ENCODE results near the gene CNOT11. TPM values are rescaled to one million over a fixed set of nuclear protein-coding genes. Genes with fewer than 3 reads are reported as not detected.

The CNOT11 gene
- total RNA-seq, 1 donor from 2014 or later, result 47.1 TPM

GRCh38 chr2:101307950-101308431 is 55.3 kb downstream of the CNOT11 start:
- H3K27me3 Mint-ChIP-seq (ENCODE audit: unreplicated experiment), result no peaks in the 10 kb centered on the region
- no peak overlapping the region for H3K27ac Mint-ChIP-seq (ENCODE audit: unreplicated experiment)
- peak overlapping the region; percentile 93 for H3K4me3 Mint-ChIP-seq (ENCODE audit: unreplicated experiment)
- peak; percentile 25 for DNase-seq (ENCODE audit: low spot score)
- H3K9me3 Mint-ChIP-seq (ENCODE audit: unreplicated experiment), result no peaks in the 10 kb centered on the region
- H3K36me3 Mint-ChIP-seq (ENCODE audit: low read depth, unreplicated experiment), result peaks cover 5% of the 10 kb centered on the region
- no peak for TF ChIP-seq CTCF (IDR thresholded peaks at IDR 0.05; ENCODE audit: unreplicated experiment)
- peaks cover 31% of the 10 kb centered on the region for H3K4me1 Mint-ChIP-seq (ENCODE audit: unreplicated experiment)

- Mint-ChIP-seq H3K4me3 (ENCODE audit: unreplicated experiment) (peak within 1 kb of the TSS; percentile 93), H3K27ac (ENCODE audit: unreplicated experiment) (no peak within 1 kb of the TSS), H3K27me3 (ENCODE audit: unreplicated experiment) (no peaks in the 10 kb centered on the region), H3K9me3 (ENCODE audit: unreplicated experiment) (no peaks in the 10 kb centered on the region), H3K36me3 (ENCODE audit: low read depth, unreplicated experiment) (peaks cover 5% of the 10 kb centered on the region), H3K4me1 (ENCODE audit: unreplicated experiment) (peaks cover 31% of the 10 kb centered on the region)
- no peak for TF ChIP-seq CTCF (IDR thresholded peaks at IDR 0.05; ENCODE audit: unreplicated experiment)
- peak; percentile 94 for DNase-seq (ENCODE audit: low spot score)
These were observed 55.9 kb downstream of the CNOT11 start, which contains the start of gene RNF149 for GRCh38 chr2:101308432-101309210. TSS of gene RNF149 (minus strand) at chr2:101308701. CDS start at chr2:101308588, 113 bp downstream.

GRCh38 chr2:101310090-101310833 is 57.6 kb downstream of the CNOT11 start:
- Mint-ChIP-seq H3K4me3 (ENCODE audit: unreplicated experiment) (peak overlapping the region; percentile 34), H3K9me3 (ENCODE audit: unreplicated experiment) (no peaks in the 10 kb centered on the region), H3K4me1 (ENCODE audit: unreplicated experiment) (peaks cover 27% of the 10 kb centered on the region), H3K27me3 (ENCODE audit: unreplicated experiment) (no peaks in the 10 kb centered on the region), H3K36me3 (ENCODE audit: low read depth, unreplicated experiment) (peaks cover 5% of the 10 kb centered on the region), H3K27ac (ENCODE audit: unreplicated experiment) (no peak overlapping the region)
- no peak for DNase-seq (ENCODE audit: low spot score)
- TF ChIP-seq CTCF (IDR thresholded peaks at IDR 0.05; ENCODE audit: unreplicated experiment), result no peak

- Mint-ChIP-seq H3K27ac (ENCODE audit: unreplicated experiment) (no peak overlapping the region), H3K36me3 (ENCODE audit: low read depth, unreplicated experiment) (peaks cover 5% of the 10 kb centered on the region), H3K4me3 (ENCODE audit: unreplicated experiment) (no peak overlapping the region), H3K4me1 (ENCODE audit: unreplicated experiment) (peaks cover 19% of the 10 kb centered on the region), H3K9me3 (ENCODE audit: unreplicated experiment) (no peaks in the 10 kb centered on the region), H3K27me3 (ENCODE audit: unreplicated experiment) (peaks cover 1% of the 10 kb centered on the region)
- no peak for TF ChIP-seq CTCF (IDR thresholded peaks at IDR 0.05; ENCODE audit: unreplicated experiment)
- DNase-seq (ENCODE audit: low spot score), result no peak
These were observed 58.4 kb downstream of the CNOT11 start for GRCh38 chr2:101310834-101311695.
